GM19193 (cell line): ENCODE data around the gene UBL4A.

ENCODE experiments used
- POLR2A ChIP-seq: IDR thresholded peaks from 4 replicates; pipeline ENCODE4 v1.6.1; 2011; ENCODE audit not compliant: insufficient read depth, insufficient read length; ENCODE audit errors: extremely low read depth

Gene UBL4A

GRCh38 chrX:154486396-154487207 is at the start of gene UBL4A:
Gene UBL4A, minus strand, starts transcription at chrX:154486615. Its CDS starts 31 bp downstream, at chrX:154486584.
- TF ChIP-seq POLR2A: peak; percentile 38

GRCh38 chrX:154535892-154536291 is 49.5 kb upstream of the UBL4A start:
- no peak for TF ChIP-seq POLR2A

- no peak for TF ChIP-seq POLR2A
Observed at GRCh38 chrX:154534526-154535322, 48.3 kb upstream of the UBL4A start.

- no peak for TF ChIP-seq POLR2A
Observed at GRCh38 chrX:154532690-154533089, 46.3 kb upstream of the UBL4A start.

GRCh38 chrX:154531626-154532025 is 45.2 kb upstream of the UBL4A start:
- TF ChIP-seq POLR2A: no peak

GRCh38 chrX:154530286-154530685 is 43.9 kb upstream of the UBL4A start:
- TF ChIP-seq POLR2A: no peak

GRCh38 chrX:154529206-154529612 is 42.8 kb upstream of the UBL4A start:
- no peak for TF ChIP-seq POLR2A

- no peak for TF ChIP-seq POLR2A
Observed at GRCh38 chrX:154526901-154527675, 40.7 kb upstream of the UBL4A start.

GRCh38 chrX:154525606-154526490 is 39.4 kb upstream of the UBL4A start:
- TF ChIP-seq POLR2A: no peak

- no peak for TF ChIP-seq POLR2A
Observed at GRCh38 chrX:154519389-154519788, 33.0 kb upstream of the UBL4A start.

GRCh38 chrX:154517101-154517781 is 30.8 kb upstream of the UBL4A start:
- TF ChIP-seq POLR2A: no peak

GRCh38 chrX:154516656-154517100 is 30.3 kb upstream of the UBL4A start:
- TF ChIP-seq POLR2A: no peak

GRCh38 chrX:154515966-154516655 is 29.7 kb upstream of the UBL4A start, which contains the start of gene FAM3A:
Gene FAM3A, minus strand, starts transcription at chrX:154516232. Its CDS starts 460 bp downstream, at chrX:154515772.
- peak; percentile 77 for TF ChIP-seq POLR2A
